ENCODE data around the gene NKAIN2. TPM values are rescaled to one million over a fixed set of nuclear protein-coding genes. Genes with fewer than 3 reads are reported as not detected.

Gene NKAIN2
- total RNA-seq, 1 experiment from 2014 or later: 2.2 TPM

- ChIA-PET POLR2A (ENCODE audit: low non-redundant PET) (no interaction called here), CTCF (no interaction called here)
- BruUV-seq (replicated peaks): no TSS peak
Observed at GRCh38 chr6:123838505-123839234, 35.0 kb downstream of the NKAIN2 start.

GRCh38 chr6:123841067-123841896 is 37.6 kb downstream of the NKAIN2 start:
- no TSS peak for BruUV-seq (replicated peaks)
- CTCF ChIA-PET: no interaction called here
- no peaks in the 10 kb centered on the region for H3K36me3 ChIP-seq (ENCODE audit: insufficient read depth, low read length, poor library complexity, severe bottlenecking)

More at GRCh38 chr6:123838505-123839234, 35.0 kb downstream of the NKAIN2 start:
- Histone ChIP-seq H3K9me3 (ENCODE audit: low read depth, low read length, poor library complexity, severe bottlenecking) (no peaks in the 10 kb centered on the region), H3K4me1 (ENCODE audit: insufficient read depth, low read length, poor library complexity, severe bottlenecking) (no peaks in the 10 kb centered on the region), H3K27me3 (replicated peaks; ENCODE audit: insufficient read depth, low read depth, low read length, poor library complexity) (peaks cover 100% of the 10 kb centered on the region), H3K4me3 (ENCODE audit: low read depth, low read length, poor library complexity, severe bottlenecking) (no peak overlapping the region), H3K36me3 (ENCODE audit: insufficient read depth, low read length, poor library complexity, severe bottlenecking) (no peaks in the 10 kb centered on the region), H3K27ac (ENCODE audit: low read depth, low read length, poor library complexity, severe bottlenecking) (no peak overlapping the region)
- intact Hi-C loops (cut with micrococcal nuclease; ENCODE audit: unreplicated experiment): no loop called here
- no peak for TF ChIP-seq CTCF (conservative IDR thresholded peaks at IDR 0.05; ENCODE audit: low read depth, low read length)
- TF ChIP-seq EZH2 (IDR thresholded peaks at IDR 0.05; ENCODE audit: borderline replicate concordance, low read depth, low read length, poor library complexity, severe bottlenecking): no peak
- no peak for DNase-seq (ENCODE audit: low spot score)

GRCh38 chr6:123844011-123844410 is 40.3 kb downstream of the NKAIN2 start:
- H3K4me3 ChIP-seq (ENCODE audit: low read depth, low read length, poor library complexity, severe bottlenecking): no peak overlapping the region
- no peak for DNase-seq (ENCODE audit: low spot score)
- no peak overlapping the region for H3K27ac ChIP-seq (ENCODE audit: low read depth, low read length, poor library complexity, severe bottlenecking)
- H3K4me1 ChIP-seq (ENCODE audit: insufficient read depth, low read length, poor library complexity, severe bottlenecking): no peaks in the 10 kb centered on the region
- TF ChIP-seq CTCF (conservative IDR thresholded peaks at IDR 0.05; ENCODE audit: low read depth, low read length) (no peak), EZH2 (IDR thresholded peaks at IDR 0.05; ENCODE audit: borderline replicate concordance, low read depth, low read length, poor library complexity, severe bottlenecking) (no peak)
- H3K27me3 ChIP-seq (replicated peaks; ENCODE audit: insufficient read depth, low read depth, low read length, poor library complexity): peaks cover 91% of the 10 kb centered on the region
- intact Hi-C loops (cut with micrococcal nuclease; ENCODE audit: unreplicated experiment): no loop called here
- CTCF ChIA-PET: no interaction called here
- POLR2A ChIA-PET (ENCODE audit: low non-redundant PET): no interaction called here
- H3K36me3 ChIP-seq (ENCODE audit: insufficient read depth, low read length, poor library complexity, severe bottlenecking): no peaks in the 10 kb centered on the region
- BruUV-seq (replicated peaks): no TSS peak
- H3K9me3 ChIP-seq (ENCODE audit: low read depth, low read length, poor library complexity, severe bottlenecking): peaks cover 4% of the 10 kb centered on the region

More at GRCh38 chr6:123841067-123841896, 37.6 kb downstream of the NKAIN2 start:
- H3K27ac ChIP-seq (ENCODE audit: low read depth, low read length, poor library complexity, severe bottlenecking): no peak overlapping the region
- TF ChIP-seq CTCF (conservative IDR thresholded peaks at IDR 0.05; ENCODE audit: low read depth, low read length): no peak
- no peak for TF ChIP-seq EZH2 (IDR thresholded peaks at IDR 0.05; ENCODE audit: borderline replicate concordance, low read depth, low read length, poor library complexity, severe bottlenecking)
- POLR2A ChIA-PET (ENCODE audit: low non-redundant PET): no interaction called here
- no peak for DNase-seq (ENCODE audit: low spot score)
- intact Hi-C loops (cut with micrococcal nuclease; ENCODE audit: unreplicated experiment): no loop called here
- H3K4me1 ChIP-seq (ENCODE audit: insufficient read depth, low read length, poor library complexity, severe bottlenecking): no peaks in the 10 kb centered on the region
- H3K27me3 ChIP-seq (replicated peaks; ENCODE audit: insufficient read depth, low read depth, low read length, poor library complexity): peaks cover 100% of the 10 kb centered on the region
- no peak overlapping the region for H3K4me3 ChIP-seq (ENCODE audit: low read depth, low read length, poor library complexity, severe bottlenecking)
- no peaks in the 10 kb centered on the region for H3K9me3 ChIP-seq (ENCODE audit: low read depth, low read length, poor library complexity, severe bottlenecking)
